Choroid plexus epithelial cell (primary cell): ENCODE measurements around the gene KRAS.

Source experiments
- DNase-seq: peaks from one replicate; pipeline ENCODE4 v3.0.0-alpha.2; 2010; ENCODE audit warnings: low read depth
- H3K4me3 ChIP-seq: 2 replicates; pipeline ENCODE4 v1.5.1; 2011; ENCODE audit warnings: low read depth, mild to moderate bottlenecking, control low read depth, low read length, moderate library complexity
- CTCF ChIP-seq: conservative IDR thresholded peaks from 2 replicates; pipeline ENCODE4 v1.5.1; 2011; ENCODE audit warnings: low read depth, mild to moderate bottlenecking, control low read depth, inconsistent platforms, low read length, moderate library complexity

KRAS gene

GRCh38 chr12:25266497-25266896 lies 15.8 kb upstream of the KRAS start:
- no peak for TF ChIP-seq CTCF
- DNase-seq, result peak; percentile 55
- H3K4me3 ChIP-seq, result no peak overlapping the region

GRCh38 chr12:25264862-25265261 lies 14.1 kb upstream of the KRAS start:
- no peak for TF ChIP-seq CTCF
- H3K4me3 ChIP-seq, result no peak overlapping the region
- no peak for DNase-seq

GRCh38 chr12:25264114-25264513 lies 13.4 kb upstream of the KRAS start:
- H3K4me3 ChIP-seq, result no peak overlapping the region
- no peak for DNase-seq
- TF ChIP-seq CTCF, result no peak

GRCh38 chr12:25263594-25263993 lies 12.9 kb upstream of the KRAS start:
- H3K4me3 ChIP-seq, result no peak overlapping the region
- no peak for TF ChIP-seq CTCF
- DNase-seq, result no peak

GRCh38 chr12:25262389-25263074 lies 11.8 kb upstream of the KRAS start:
- no peak for TF ChIP-seq CTCF
- DNase-seq, result no peak
- H3K4me3 ChIP-seq, result no peak overlapping the region

- no peak for DNase-seq
- no peak overlapping the region for H3K4me3 ChIP-seq
- no peak for TF ChIP-seq CTCF
These were observed 7.0 kb upstream of the KRAS start for GRCh38 chr12:25257590-25258324.

- no peak for DNase-seq
- TF ChIP-seq CTCF, result no peak
- no peak overlapping the region for H3K4me3 ChIP-seq
These were observed 6.1 kb upstream of the KRAS start for GRCh38 chr12:25256826-25257225.
